UCSD-AML1 (cell line): Measurements from ENCODE around the gene CDC42SE2.

Experiments
- DNase-seq: peaks from one replicate; lab custom pipeline; 2025; ENCODE audit not compliant: unreplicated experiment; lab: John Stamatoyannopoulos, UW

CDC42SE2 gene

GRCh38 chr5:131263648-131264450 is at the start of gene CDC42SE2:
Gene CDC42SE2, plus strand, starts transcription at chr5:131264053. Its CDS starts 95,441 bp downstream, at chr5:131359494.
- DNase-seq = peak; percentile 93

GRCh38 chr5:131214609-131215227 is 49.1 kb upstream of the CDC42SE2 start:
- DNase-seq = no peak

- DNase-seq = no peak
Observed at GRCh38 chr5:131217791-131218190, 46.1 kb upstream of the CDC42SE2 start.

GRCh38 chr5:131218392-131218791 is 45.5 kb upstream of the CDC42SE2 start:
- no peak for DNase-seq

- DNase-seq = no peak
Observed at GRCh38 chr5:131220566-131220965, 43.3 kb upstream of the CDC42SE2 start.

- no peak for DNase-seq
Observed at GRCh38 chr5:131221008-131221703, 42.7 kb upstream of the CDC42SE2 start.

GRCh38 chr5:131221888-131222287 is 42.0 kb upstream of the CDC42SE2 start:
- DNase-seq = no peak

GRCh38 chr5:131222731-131223130 is 41.1 kb upstream of the CDC42SE2 start:
- no peak for DNase-seq

GRCh38 chr5:131223751-131224386 is 40.0 kb upstream of the CDC42SE2 start:
- DNase-seq = no peak

- no peak for DNase-seq
Observed at GRCh38 chr5:131224387-131225201, 39.3 kb upstream of the CDC42SE2 start.

- no peak for DNase-seq
Observed at GRCh38 chr5:131225282-131225974, 38.4 kb upstream of the CDC42SE2 start.

- no peak for DNase-seq
Observed at GRCh38 chr5:131226899-131227298, 37.0 kb upstream of the CDC42SE2 start.

GRCh38 chr5:131228646-131229045 is 35.2 kb upstream of the CDC42SE2 start:
- DNase-seq = no peak

- no peak for DNase-seq
Observed at GRCh38 chr5:131229623-131230022, 34.2 kb upstream of the CDC42SE2 start.

- no peak for DNase-seq
Observed at GRCh38 chr5:131230406-131230805, 33.4 kb upstream of the CDC42SE2 start.

GRCh38 chr5:131239686-131240085 is 24.2 kb upstream of the CDC42SE2 start:
- no peak for DNase-seq

GRCh38 chr5:131242728-131243255 is 21.1 kb upstream of the CDC42SE2 start:
- no peak for DNase-seq

- DNase-seq = no peak
Observed at GRCh38 chr5:131245312-131245711, 18.5 kb upstream of the CDC42SE2 start.

GRCh38 chr5:131245948-131246347 is 17.9 kb upstream of the CDC42SE2 start:
- DNase-seq = no peak

GRCh38 chr5:131246504-131246903 is 17.3 kb upstream of the CDC42SE2 start:
- DNase-seq = no peak
